CD4-positive, alpha-beta T cell treated with Interleukin-4 for 4 hours (primary cell): Measurements from ENCODE around the gene GKAP1.
"Not testable (repeated sequence)": the region's sequence is repeated elsewhere in the genome, so short reads cannot be mapped to it uniquely, and the experiment has no call there.

Source experiments
- DNase-seq: peaks from one replicate; pipeline ENCODE4 v3.0.0-alpha.2; 2020

Gene GKAP1

GRCh38 chr9:83817356-83818278 lies at the start of gene GKAP1:
Gene GKAP1, minus strand, starts transcription at chr9:83817769. Its CDS starts 11,252 bp downstream, at chr9:83806517.
- peak; percentile 92 for DNase-seq

- not testable (repeated sequence) for DNase-seq
These were observed 32.3 kb upstream of the GKAP1 start for GRCh38 chr9:83849895-83850294.

- DNase-seq: not testable (repeated sequence)
These were observed 19.6 kb upstream of the GKAP1 start for GRCh38 chr9:83837070-83837643.

- not testable (repeated sequence) for DNase-seq
These were observed 13.0 kb upstream of the GKAP1 start for GRCh38 chr9:83830426-83831071.

- not testable (repeated sequence) for DNase-seq
These were observed 7.5 kb upstream of the GKAP1 start for GRCh38 chr9:83824986-83825623.

- peak; percentile 19 for DNase-seq
These were observed 586 bp downstream of the GKAP1 start for GRCh38 chr9:83817011-83817355.

GRCh38 chr9:83815120-83815519 lies 2.4 kb downstream of the GKAP1 start:
- DNase-seq: not testable (repeated sequence)

GRCh38 chr9:83809213-83809612 lies 8.4 kb downstream of the GKAP1 start:
- DNase-seq: not testable (repeated sequence)

- DNase-seq: not testable (repeated sequence)
These were observed 13.1 kb downstream of the GKAP1 start for GRCh38 chr9:83804454-83804853.

- DNase-seq: not testable (repeated sequence)
These were observed 13.6 kb downstream of the GKAP1 start for GRCh38 chr9:83803941-83804340.

GRCh38 chr9:83800236-83801033 lies 17.1 kb downstream of the GKAP1 start:
- DNase-seq: no peak

- DNase-seq: no peak
These were observed 23.5 kb downstream of the GKAP1 start for GRCh38 chr9:83794051-83794450.

GRCh38 chr9:83792746-83793145 lies 24.8 kb downstream of the GKAP1 start:
- DNase-seq: no peak

GRCh38 chr9:83778164-83778563 lies 39.4 kb downstream of the GKAP1 start:
- DNase-seq: no peak

- DNase-seq: no peak
These were observed 41.6 kb downstream of the GKAP1 start for GRCh38 chr9:83775932-83776331.

- no peak for DNase-seq
These were observed 44.7 kb downstream of the GKAP1 start for GRCh38 chr9:83772860-83773259.

- no peak for DNase-seq
These were observed 52.2 kb downstream of the GKAP1 start for GRCh38 chr9:83765376-83765775.

GRCh38 chr9:83754383-83754977 lies 63.1 kb downstream of the GKAP1 start:
- DNase-seq: no peak

- no peak for DNase-seq
These were observed 67.9 kb downstream of the GKAP1 start for GRCh38 chr9:83749706-83750105.

- no peak for DNase-seq
These were observed 73.4 kb downstream of the GKAP1 start for GRCh38 chr9:83744206-83744605.

GRCh38 chr9:83733739-83734138 lies 83.8 kb downstream of the GKAP1 start:
- DNase-seq: no peak
